WTC11 (cell line): Measurements from ENCODE around the gene F2RL3. TPM values are rescaled to one million over a fixed set of nuclear protein-coding genes. Genes with fewer than 3 reads are reported as not detected.

Source experiments
- ATAC-seq: fragments of 200-7000 bp; cut with Tn5 transposase; 2 replicates; pipeline ENCODE4 v1.10.0; 2021; ENCODE audit warnings: mild to moderate bottlenecking, moderate library complexity
- CTCF ChIA-PET: fragments of 300-600 bp; sonication (Branson Sonifier 250); formaldehyde crosslinking; loops from one replicate; lab custom pipeline; 2021; ENCODE audit warnings: antibody characterized with exemption; lab: Charles Lee
- POLR2A ChIA-PET: fragments of 350-600 bp; sonication (Branson Sonifier 250); formaldehyde crosslinking; loops from one replicate; lab custom pipeline; 2021; ENCODE audit warnings: antibody characterized with exemption; lab: Charles Lee
- DNase-seq: peaks from one replicate; pipeline ENCODE4 v3.0.0; 2021; ENCODE audit warnings: low spot score
- H3K27ac Mint-ChIP-seq: 2 replicates; pipeline ENCODE4 v1.8.0; 2021; ENCODE audit warnings: mixed read lengths
- H3K27me3 Mint-ChIP-seq: 2 replicates; pipeline ENCODE4 v1.8.0; 2021; ENCODE audit warnings: low read depth, mild to moderate bottlenecking, moderate library complexity, mixed read lengths
- H3K36me3 Mint-ChIP-seq: 2 replicates; pipeline ENCODE4 v1.8.0; 2021; ENCODE audit warnings: mixed read lengths
- H3K4me1 Mint-ChIP-seq: 2 replicates; pipeline ENCODE4 v1.8.0; 2022; ENCODE audit warnings: mixed read lengths
- H3K4me3 Mint-ChIP-seq: 2 replicates; pipeline ENCODE4 v1.8.0; 2021; ENCODE audit warnings: mild to moderate bottlenecking, moderate library complexity, mixed read lengths
- H3K9me3 Mint-ChIP-seq: 2 replicates; pipeline ENCODE4 v1.8.0; 2021; ENCODE audit warnings: mixed read lengths
- CBFB ChIP-seq: sonication (generic); formaldehyde crosslinking; IDR thresholded peaks from 2 replicates; pipeline ENCODE4 v1.8.1; 2022; ENCODE audit warnings: mild to moderate bottlenecking, low read depth, missing genetic modification reagents
- E2F4 ChIP-seq: sonication (generic); formaldehyde crosslinking; IDR thresholded peaks from 2 replicates; pipeline ENCODE4 v1.8.1; 2022; ENCODE audit warnings: low read depth, mild to moderate bottlenecking, moderate library complexity, missing genetic modification reagents, borderline replicate concordance
- ESRRA ChIP-seq: sonication (generic); formaldehyde crosslinking; IDR thresholded peaks from 2 replicates; pipeline ENCODE4 v1.8.1; 2022; ENCODE audit warnings: mild to moderate bottlenecking, missing genetic modification reagents, borderline replicate concordance
- FOXP4 ChIP-seq: sonication (generic); formaldehyde crosslinking; IDR thresholded peaks from 2 replicates; pipeline ENCODE4 v1.8.0; 2022; ENCODE audit warnings: mild to moderate bottlenecking, missing genetic modification reagents
- GTF2I ChIP-seq: fragments of 250-450 bp; sonication (Bioruptor Pico); conservative IDR thresholded peaks from 2 replicates; pipeline ENCODE4 v1.4.0; 2021; ENCODE audit warnings: mild to moderate bottlenecking
- MAX ChIP-seq: sonication (generic); formaldehyde crosslinking; IDR thresholded peaks from 2 replicates; pipeline ENCODE4 v1.8.0; 2022; ENCODE audit warnings: mild to moderate bottlenecking, missing genetic modification reagents
- NR1H2 ChIP-seq: sonication (generic); formaldehyde crosslinking; IDR thresholded peaks from 2 replicates; pipeline ENCODE4 v1.9.0; 2021; ENCODE audit warnings: mild to moderate bottlenecking, moderate library complexity, missing genetic modification reagents
- NR2C2 ChIP-seq: sonication (generic); formaldehyde crosslinking; IDR thresholded peaks from 2 replicates; pipeline ENCODE4 v1.8.0; 2022; ENCODE audit warnings: mild to moderate bottlenecking, missing genetic modification reagents
- PRRX2 ChIP-seq: fragments of 250-450 bp; sonication (Bioruptor Pico); IDR thresholded peaks from 2 replicates; pipeline ENCODE4 v1.8.0; 2021; ENCODE audit warnings: mild to moderate bottlenecking
- RORB ChIP-seq: fragments of 250-450 bp; sonication (Bioruptor Pico); IDR thresholded peaks from 2 replicates; pipeline ENCODE4 v1.9.0; 2021; ENCODE audit warnings: mild to moderate bottlenecking
- SMAD4 ChIP-seq: sonication (generic); formaldehyde crosslinking; IDR thresholded peaks from 2 replicates; pipeline ENCODE4 v1.8.0; 2022; ENCODE audit warnings: mild to moderate bottlenecking, missing genetic modification reagents
- TEAD1 ChIP-seq: sonication (generic); formaldehyde crosslinking; IDR thresholded peaks from 2 replicates; pipeline ENCODE4 v1.8.0; 2022; ENCODE audit warnings: mild to moderate bottlenecking, missing genetic modification reagents
- ZNF138 ChIP-seq: sonication (generic); formaldehyde crosslinking; conservative IDR thresholded peaks from 2 replicates; pipeline ENCODE4 v1.8.1; 2022; ENCODE audit warnings: mild to moderate bottlenecking, moderate library complexity, missing genetic modification reagents
- ZNF416 ChIP-seq: fragments of 250-450 bp; sonication (Bioruptor Pico); IDR thresholded peaks from 2 replicates; pipeline ENCODE4 v1.9.0; 2021; ENCODE audit warnings: mild to moderate bottlenecking, inconsistent platforms
- ZNF423 ChIP-seq: fragments of 250-450 bp; sonication (Bioruptor Pico); IDR thresholded peaks from 2 replicates; pipeline ENCODE4 v2.1.2; 2022; ENCODE audit warnings: mild to moderate bottlenecking, moderate library complexity
- total RNA-seq: library from RNA; stranded (reverse); gene quantifications from 3 replicates; pipeline ENCODE4 v1.2.3, GENCODE V29; 2021
- TF ChIP-seq, protein P1 (sequence below): sonication (generic); formaldehyde crosslinking; IDR thresholded peaks from 2 replicates; pipeline ENCODE4 v1.8.0; 2022; ENCODE audit warnings: missing genetic modification reagents

The F2RL3 gene
- total RNA-seq, 1 experiment from 2014 or later: 0.11 TPM

DNA sequence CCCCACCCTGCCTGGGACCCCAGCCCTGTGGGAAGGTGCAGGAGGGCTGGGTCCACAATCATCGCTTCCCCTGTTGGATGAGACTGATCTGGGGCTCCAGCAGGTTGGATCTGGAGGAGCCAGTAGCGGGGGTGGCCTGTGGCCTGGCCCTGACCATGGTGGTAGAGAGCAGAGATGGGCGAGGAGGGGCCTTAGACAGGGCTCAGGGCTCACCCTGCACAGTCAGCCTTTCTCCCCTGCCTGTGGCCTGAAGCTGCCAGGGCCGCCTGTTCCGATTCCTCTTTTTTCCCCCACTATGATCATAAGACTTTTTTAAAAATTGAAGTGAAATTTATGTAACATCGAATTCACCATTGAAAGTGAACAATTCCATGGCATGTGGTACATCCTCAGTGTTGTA is 41.4 kb upstream of the F2RL3 start:
- POLR2A ChIA-PET: no interaction called here
- no peak for TF ChIP-seq E2F4
- TF ChIP-seq ZNF138 (CRISPR knock-in tag): no peak
- no peak for TF ChIP-seq ESRRA
- H3K4me1 Mint-ChIP-seq: peaks cover 5% of the 10 kb centered on the region; the same call in 1 of the 2 replicates
- ATAC-seq: no peak
- no peaks in the 10 kb centered on the region for H3K27me3 Mint-ChIP-seq
- no peak for DNase-seq
- CTCF ChIA-PET: no interaction called here
- no peaks in the 10 kb centered on the region for H3K9me3 Mint-ChIP-seq
- H3K36me3 Mint-ChIP-seq: peaks cover 70% of the 10 kb centered on the region
- H3K4me3 Mint-ChIP-seq: no peak overlapping the region
- no peak overlapping the region for H3K27ac Mint-ChIP-seq

GRCh38 chr19:16849168-16849567 is 39.6 kb upstream of the F2RL3 start:
- POLR2A ChIA-PET: no interaction called here
- H3K27me3 Mint-ChIP-seq: no peaks in the 10 kb centered on the region
- peaks cover 5% of the 10 kb centered on the region; the same call in 1 of the 2 replicates for H3K4me1 Mint-ChIP-seq
- H3K4me3 Mint-ChIP-seq: no peak overlapping the region
- no peak for ATAC-seq
- H3K27ac Mint-ChIP-seq: no peak overlapping the region
- TF ChIP-seq RORB (CRISPR knock-in tag): no peak
- no peak for TF ChIP-seq MAX (CRISPR knock-in tag)
- TF ChIP-seq FOXP4 (CRISPR knock-in tag): no peak
- no peak for TF ChIP-seq SMAD4
- TF ChIP-seq GTF2I (CRISPR knock-in tag): no peak
- no peak for TF ChIP-seq ESRRA
- TF ChIP-seq, all 79 proteins: peak for 0
- Mint-ChIP-seq H3K9me3 (no peaks in the 10 kb centered on the region), H3K36me3 (peaks cover 74% of the 10 kb centered on the region)
- CTCF ChIA-PET: interaction anchor here (0.7 kb wide), 1 partner anchor 48 kb away, joined by 3 read pairs; no protein-coding TSS in a partner anchor
- no peak for DNase-seq

- ATAC-seq (no peak), DNase-seq (no peak)
- POLR2A ChIA-PET: no interaction called here
- H3K27me3 Mint-ChIP-seq: no peaks in the 10 kb centered on the region
- no peak overlapping the region for H3K27ac Mint-ChIP-seq
- no peaks in the 10 kb centered on the region for H3K9me3 Mint-ChIP-seq
- TF ChIP-seq ZNF416 (CRISPR knock-in tag): no peak
- no peak for TF ChIP-seq CBFB (CRISPR knock-in tag)
- TF ChIP-seq PRRX2: no peak
- no peak for TF ChIP-seq NR2C2 (CRISPR knock-in tag)
- no peak for TF ChIP-seq TEAD1 (CRISPR knock-in tag)
- no peak for TF ChIP-seq SMAD4
- no peak for TF ChIP-seq MAX (CRISPR knock-in tag)
- no peak for TF ChIP-seq ZNF138 (CRISPR knock-in tag)
- TF ChIP-seq NR1H2 (CRISPR knock-in tag): no peak
- TF ChIP-seq, protein P1, sequence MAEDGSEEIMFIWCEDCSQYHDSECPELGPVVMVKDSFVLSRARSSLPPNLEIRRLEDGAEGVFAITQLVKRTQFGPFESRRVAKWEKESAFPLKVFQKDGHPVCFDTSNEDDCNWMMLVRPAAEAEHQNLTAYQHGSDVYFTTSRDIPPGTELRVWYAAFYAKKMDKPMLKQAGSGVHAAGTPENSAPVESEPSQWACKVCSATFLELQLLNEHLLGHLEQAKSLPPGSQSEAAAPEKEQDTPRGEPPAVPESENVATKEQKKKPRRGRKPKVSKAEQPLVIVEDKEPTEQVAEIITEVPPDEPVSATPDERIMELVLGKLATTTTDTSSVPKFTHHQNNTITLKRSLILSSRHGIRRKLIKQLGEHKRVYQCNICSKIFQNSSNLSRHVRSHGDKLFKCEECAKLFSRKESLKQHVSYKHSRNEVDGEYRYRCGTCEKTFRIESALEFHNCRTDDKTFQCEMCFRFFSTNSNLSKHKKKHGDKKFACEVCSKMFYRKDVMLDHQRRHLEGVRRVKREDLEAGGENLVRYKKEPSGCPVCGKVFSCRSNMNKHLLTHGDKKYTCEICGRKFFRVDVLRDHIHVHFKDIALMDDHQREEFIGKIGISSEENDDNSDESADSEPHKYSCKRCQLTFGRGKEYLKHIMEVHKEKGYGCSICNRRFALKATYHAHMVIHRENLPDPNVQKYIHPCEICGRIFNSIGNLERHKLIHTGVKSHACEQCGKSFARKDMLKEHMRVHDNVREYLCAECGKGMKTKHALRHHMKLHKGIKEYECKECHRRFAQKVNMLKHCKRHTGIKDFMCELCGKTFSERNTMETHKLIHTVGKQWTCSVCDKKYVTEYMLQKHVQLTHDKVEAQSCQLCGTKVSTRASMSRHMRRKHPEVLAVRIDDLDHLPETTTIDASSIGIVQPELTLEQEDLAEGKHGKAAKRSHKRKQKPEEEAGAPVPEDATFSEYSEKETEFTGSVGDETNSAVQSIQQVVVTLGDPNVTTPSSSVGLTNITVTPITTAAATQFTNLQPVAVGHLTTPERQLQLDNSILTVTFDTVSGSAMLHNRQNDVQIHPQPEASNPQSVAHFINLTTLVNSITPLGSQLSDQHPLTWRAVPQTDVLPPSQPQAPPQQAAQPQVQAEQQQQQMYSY: no peak
- TF ChIP-seq ZNF423 (CRISPR knock-in tag): no peak
- TF ChIP-seq, all 79 proteins: peak for 0
- Mint-ChIP-seq H3K4me3 (no peak overlapping the region), H3K4me1 (no peaks in the 10 kb centered on the region), H3K36me3 (peaks cover 74% of the 10 kb centered on the region)
- CTCF ChIA-PET: no interaction called here
Measured at GRCh38 chr19:16850133-16850532, 38.7 kb upstream of the F2RL3 start.
